ENCODE measurements around the gene BBS12. TPM values are rescaled to one million over a fixed set of nuclear protein-coding genes. Genes with fewer than 3 reads are reported as not detected.

BBS12 gene
- total and polyA plus RNA-seq, 9 of the 15 experiments (the other 6 are each of a cell fraction or from before 2014, with no cell fraction given): 2.7 to 6.5 (median 3.3) TPM

GRCh38 chr4:122700178-122700725 lies 32.3 kb upstream of the BBS12 start (continued):
- TF ChIP-seq CHD4 (IDR thresholded peaks at IDR 0.05; ENCODE audit: insufficient read depth, insufficient replicate concordance, low read depth, low read length, poor library complexity, severe bottlenecking) (no peak), FOXM1 (IDR thresholded peaks at IDR 0.05; ENCODE audit: low read depth) (no peak), FOXM1 (CRISPR knock-in tag; IDR thresholded peaks at IDR 0.05; ENCODE audit: low read depth) (no peak), ILF3 (IDR thresholded peaks at IDR 0.05; ENCODE audit: borderline replicate concordance) (no peak), TBP (optimal IDR thresholded peaks at IDR 0.05; ENCODE audit: low read depth, low read length) (no peak), ZBTB34 (CRISPR knock-in tag; IDR thresholded peaks at IDR 0.05) (no peak), ZNF780A (CRISPR knock-in tag; IDR thresholded peaks at IDR 0.05) (no peak), EP300 (IDR thresholded peaks at IDR 0.05; ENCODE audit: low read length) (peak; percentile 67), SMC3 (conservative IDR thresholded peaks at IDR 0.05; ENCODE audit: insufficient read depth, low read depth, low read length) (no peak), ZNF121 (CRISPR knock-in tag; conservative IDR thresholded peaks at IDR 0.05) (no peak), STAT5A (IDR thresholded peaks at IDR 0.05; ENCODE audit: borderline replicate concordance, low read length) (no peak; the same call in 1 of the 2 replicates), PREB (CRISPR knock-in tag; IDR thresholded peaks at IDR 0.05) (no peak), ZNF77 (CRISPR knock-in tag; IDR thresholded peaks at IDR 0.05) (no peak), MAFG (tag; conservative IDR thresholded peaks at IDR 0.05) (no peak), TSHZ1 (CRISPR knock-in tag; IDR thresholded peaks at IDR 0.05) (no peak)
- TF ChIP-seq, protein P1, sequence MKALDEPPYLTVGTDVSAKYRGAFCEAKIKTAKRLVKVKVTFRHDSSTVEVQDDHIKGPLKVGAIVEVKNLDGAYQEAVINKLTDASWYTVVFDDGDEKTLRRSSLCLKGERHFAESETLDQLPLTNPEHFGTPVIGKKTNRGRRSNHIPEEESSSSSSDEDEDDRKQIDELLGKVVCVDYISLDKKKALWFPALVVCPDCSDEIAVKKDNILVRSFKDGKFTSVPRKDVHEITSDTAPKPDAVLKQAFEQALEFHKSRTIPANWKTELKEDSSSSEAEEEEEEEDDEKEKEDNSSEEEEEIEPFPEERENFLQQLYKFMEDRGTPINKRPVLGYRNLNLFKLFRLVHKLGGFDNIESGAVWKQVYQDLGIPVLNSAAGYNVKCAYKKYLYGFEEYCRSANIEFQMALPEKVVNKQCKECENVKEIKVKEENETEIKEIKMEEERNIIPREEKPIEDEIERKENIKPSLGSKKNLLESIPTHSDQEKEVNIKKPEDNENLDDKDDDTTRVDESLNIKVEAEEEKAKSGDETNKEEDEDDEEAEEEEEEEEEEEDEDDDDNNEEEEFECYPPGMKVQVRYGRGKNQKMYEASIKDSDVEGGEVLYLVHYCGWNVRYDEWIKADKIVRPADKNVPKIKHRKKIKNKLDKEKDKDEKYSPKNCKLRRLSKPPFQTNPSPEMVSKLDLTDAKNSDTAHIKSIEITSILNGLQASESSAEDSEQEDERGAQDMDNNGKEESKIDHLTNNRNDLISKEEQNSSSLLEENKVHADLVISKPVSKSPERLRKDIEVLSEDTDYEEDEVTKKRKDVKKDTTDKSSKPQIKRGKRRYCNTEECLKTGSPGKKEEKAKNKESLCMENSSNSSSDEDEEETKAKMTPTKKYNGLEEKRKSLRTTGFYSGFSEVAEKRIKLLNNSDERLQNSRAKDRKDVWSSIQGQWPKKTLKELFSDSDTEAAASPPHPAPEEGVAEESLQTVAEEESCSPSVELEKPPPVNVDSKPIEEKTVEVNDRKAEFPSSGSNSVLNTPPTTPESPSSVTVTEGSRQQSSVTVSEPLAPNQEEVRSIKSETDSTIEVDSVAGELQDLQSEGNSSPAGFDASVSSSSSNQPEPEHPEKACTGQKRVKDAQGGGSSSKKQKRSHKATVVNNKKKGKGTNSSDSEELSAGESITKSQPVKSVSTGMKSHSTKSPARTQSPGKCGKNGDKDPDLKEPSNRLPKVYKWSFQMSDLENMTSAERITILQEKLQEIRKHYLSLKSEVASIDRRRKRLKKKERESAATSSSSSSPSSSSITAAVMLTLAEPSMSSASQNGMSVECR (CRISPR knock-in tag; IDR thresholded peaks at IDR 0.05): no peak

All from K562 (cell line).